GM18909 (cell line): ENCODE results near the gene TTC23.
"Not testable (repeated sequence)": the region's sequence is repeated elsewhere in the genome, so short reads cannot be mapped to it uniquely, and the experiment has no call there.

ENCODE experiments used
- ATAC-seq: cut with Tn5 transposase; IDR thresholded peaks from one replicate; pipeline ENCODE4 v1.9.1; 2021; ENCODE audit warnings: mild to moderate bottlenecking; ENCODE audit not compliant: unreplicated experiment, poor library complexity

Gene TTC23

GRCh38 chr15:99250494-99250856 is 1.1 kb upstream of the TTC23 start:
- no peak for ATAC-seq

GRCh38 chr15:99250001-99250400 is 620 bp upstream of the TTC23 start:
- ATAC-seq = no peak

GRCh38 chr15:99248000-99248715 is 1.2 kb downstream of the TTC23 start:
- ATAC-seq = no peak

DNA sequence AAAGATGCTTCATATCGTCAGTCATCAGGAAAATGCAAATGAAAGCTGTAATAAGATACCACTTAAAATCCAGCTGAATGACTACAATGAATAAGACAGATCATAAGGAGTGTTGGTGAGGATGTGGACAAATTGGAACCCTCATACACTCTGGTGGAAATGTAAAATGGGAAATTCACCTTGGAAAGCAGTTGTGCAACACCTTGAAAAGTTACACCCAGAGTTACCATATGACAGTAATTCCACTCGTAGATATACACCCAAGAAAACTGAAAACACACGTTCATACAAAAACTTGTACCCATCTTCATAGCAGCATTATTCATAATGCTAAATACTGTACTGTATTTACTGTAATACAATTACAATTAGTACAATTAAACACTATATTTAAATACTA is 2.3 kb downstream of the TTC23 start:
- ATAC-seq = no peak

DNA sequence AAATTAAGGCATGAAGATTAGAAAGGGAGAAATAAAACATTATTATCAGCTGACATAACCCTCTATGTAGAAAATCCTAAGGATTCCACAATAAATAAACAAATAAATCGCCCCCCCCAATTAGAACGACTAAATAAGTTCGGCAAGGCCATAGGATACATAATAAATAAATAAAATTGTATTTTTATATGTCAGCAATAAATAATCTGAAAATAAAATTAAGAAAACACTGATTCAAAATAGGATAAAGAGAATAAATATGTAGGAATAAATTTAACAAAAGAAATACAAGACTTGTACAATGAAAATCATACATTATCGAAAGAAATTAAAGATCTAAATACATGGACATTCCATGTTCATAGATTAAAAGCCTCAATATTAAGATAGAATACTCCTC is 5.1 kb downstream of the TTC23 start:
- no peak for ATAC-seq

DNA sequence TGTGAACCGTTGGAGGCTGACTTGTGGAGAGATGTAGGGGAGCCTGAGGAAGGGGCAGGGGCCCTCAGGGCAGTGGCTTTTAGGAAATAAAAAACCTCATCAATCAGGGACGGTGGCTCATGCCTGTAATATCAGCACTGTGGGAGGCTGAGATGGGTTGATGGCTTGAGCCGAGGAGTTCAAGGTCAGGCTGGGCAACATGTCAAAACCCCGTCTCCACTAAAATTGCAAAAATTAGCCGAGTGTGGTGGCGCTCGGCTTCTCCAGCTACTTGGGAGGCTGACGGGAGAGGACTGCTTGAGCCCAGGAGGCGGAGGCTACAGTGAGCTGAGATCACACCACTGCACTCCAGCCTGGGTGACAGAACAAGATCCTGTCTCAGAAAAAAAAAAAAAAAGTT is 7.6 kb downstream of the TTC23 start:
- ATAC-seq = no peak

DNA sequence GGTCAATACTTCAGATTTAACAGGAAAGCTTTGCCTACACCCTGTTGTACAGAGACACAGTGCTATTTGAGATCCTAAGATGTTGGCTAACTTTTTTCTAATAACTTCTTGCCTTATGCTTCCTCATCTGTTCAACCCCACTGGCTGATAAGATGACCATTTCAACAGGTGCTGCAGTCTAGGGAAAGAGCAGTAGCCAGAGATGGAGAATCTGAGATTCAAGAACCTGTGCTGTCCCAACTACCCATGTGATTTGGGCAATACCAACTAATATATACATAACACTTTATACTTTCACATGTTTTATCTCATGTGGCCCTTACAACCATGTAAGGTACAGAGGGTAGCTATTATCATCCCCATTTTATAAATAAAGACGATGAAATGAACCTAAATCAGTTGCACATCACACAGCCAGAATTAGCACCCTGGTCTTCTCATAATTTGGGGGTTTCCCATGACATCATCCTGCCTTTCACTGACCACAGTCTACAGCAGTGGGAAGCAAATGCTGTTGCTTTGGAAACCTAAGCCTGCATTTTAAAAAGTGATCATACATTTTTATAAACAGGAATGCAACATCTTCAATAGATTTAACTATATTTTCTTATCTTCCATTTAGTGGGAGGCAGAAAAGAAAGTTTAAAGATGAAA is 9.7 kb downstream of the TTC23 start:
- ATAC-seq = peak; percentile 95

- ATAC-seq = no peak
These were observed 10.5 kb downstream of the TTC23 start for GRCh38 chr15:99238849-99239248.

GRCh38 chr15:99234160-99234559 is 15.2 kb downstream of the TTC23 start:
- not testable (repeated sequence) for ATAC-seq

- no peak for ATAC-seq
These were observed 16.6 kb downstream of the TTC23 start for GRCh38 chr15:99232740-99233139.

DNA sequence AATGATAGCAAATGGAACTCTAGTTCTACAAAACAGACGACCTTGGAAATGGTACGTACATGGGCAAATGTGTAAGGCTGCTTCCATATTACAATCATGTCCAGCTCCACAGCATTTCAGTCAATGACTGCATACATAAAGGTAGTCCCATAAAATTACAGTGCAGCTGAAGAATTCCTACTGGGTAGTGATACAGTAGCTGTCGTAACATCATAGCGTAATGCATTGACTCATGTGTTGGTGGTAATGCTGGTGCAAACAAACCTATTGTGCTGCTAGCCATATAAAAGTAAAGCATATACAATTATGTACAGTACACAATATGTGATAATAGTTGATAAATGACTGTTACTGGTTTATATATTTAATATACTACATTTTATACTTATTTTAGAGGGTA is 18.5 kb downstream of the TTC23 start:
- no peak for ATAC-seq

DNA sequence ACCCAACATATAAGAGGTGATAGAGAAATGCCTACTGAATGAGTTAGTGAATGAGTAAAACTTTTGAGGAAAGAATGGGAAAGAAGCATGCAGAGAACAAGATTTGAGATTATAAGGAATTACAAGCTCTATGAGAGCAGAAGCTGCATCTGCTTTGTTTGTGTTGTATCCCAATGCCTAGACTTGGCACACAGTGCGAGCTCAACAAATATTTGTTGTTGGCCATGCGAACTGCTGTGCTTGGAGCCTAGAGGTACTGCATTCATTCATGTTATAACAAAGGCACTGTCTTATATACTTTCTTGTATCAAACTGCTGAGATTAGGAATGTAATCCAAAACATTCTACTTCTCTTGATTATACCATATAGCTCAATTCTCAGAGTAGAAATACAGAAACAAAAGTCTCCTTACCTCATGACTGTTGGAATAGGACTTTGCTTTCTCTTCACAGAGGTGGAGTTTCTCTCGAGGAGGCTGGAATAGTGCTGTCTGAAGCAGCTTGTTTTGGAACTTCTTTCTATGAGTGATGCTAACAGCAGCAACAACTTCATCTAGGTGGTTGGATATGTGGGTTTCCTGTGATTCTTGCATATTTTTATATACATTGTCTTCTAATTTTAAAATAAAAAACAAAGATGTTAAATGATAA is 21.1 kb downstream of the TTC23 start:
- ATAC-seq = no peak

- no peak for ATAC-seq
These were observed 22.6 kb downstream of the TTC23 start for GRCh38 chr15:99226802-99227201.

DNA sequence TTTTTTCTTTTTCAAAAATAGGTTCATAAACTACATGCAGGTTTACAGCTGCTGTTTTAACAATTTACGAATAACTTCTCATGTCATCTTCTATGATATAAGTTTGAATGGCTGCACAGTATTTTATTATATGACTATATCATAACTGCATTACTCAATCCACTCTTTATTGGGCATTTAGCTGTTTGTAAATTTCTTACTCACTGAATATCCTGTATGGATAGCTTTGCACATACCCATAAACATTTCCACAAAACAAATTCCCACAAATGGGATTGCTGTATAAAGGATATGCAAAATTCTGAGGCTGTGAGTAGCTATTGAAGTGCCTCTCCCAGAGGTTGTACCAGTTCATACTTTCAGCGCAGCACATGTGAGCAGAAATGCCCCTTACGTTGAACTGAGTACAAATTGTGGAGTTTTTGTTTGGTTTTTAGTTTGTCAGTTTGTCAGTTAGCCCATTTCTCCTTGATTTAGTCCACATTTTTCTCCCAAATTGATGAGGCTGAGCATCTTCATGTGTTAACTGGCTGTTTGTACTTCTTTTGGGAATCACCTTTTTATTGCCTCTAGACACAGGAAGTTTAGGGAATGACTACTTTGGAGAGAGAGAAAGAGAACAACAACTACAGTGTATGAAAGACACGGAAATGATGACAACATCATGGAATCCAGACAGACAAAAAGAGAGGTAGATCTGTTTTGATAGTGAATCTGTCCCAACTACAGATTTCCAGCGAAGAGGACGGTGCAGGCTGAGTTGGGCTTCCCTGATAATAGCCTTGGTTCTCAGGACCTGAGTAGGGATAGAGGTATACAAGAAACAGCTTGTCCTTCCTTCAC is 24.8 kb downstream of the TTC23 start:
- no peak for ATAC-seq

GRCh38 chr15:99213187-99213811 is 36.1 kb downstream of the TTC23 start:
- ATAC-seq = peak; percentile 72

GRCh38 chr15:99212406-99212805 is 37.0 kb downstream of the TTC23 start:
- ATAC-seq = no peak

DNA sequence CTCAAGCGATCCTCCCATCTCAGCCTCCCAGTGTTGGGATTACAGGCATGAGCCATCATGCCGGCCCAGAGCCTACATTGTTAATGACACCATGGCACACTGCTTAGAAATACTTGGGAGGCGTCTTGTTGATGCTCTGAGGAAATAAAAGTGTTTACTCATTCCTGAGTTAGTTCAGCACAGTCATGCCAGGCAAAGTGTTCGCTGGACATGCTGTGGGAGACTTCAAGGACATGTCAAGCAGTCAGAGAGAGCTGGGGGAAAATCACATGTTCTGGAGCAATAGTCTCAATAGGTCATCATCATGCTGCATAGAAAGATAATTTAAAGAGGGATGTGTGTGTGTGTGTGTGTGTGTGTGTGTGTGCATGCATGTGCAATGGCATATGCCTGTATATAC is 37.5 kb downstream of the TTC23 start:
- ATAC-seq = no peak

- ATAC-seq = no peak
These were observed 39.0 kb downstream of the TTC23 start for GRCh38 chr15:99210334-99210733.

DNA sequence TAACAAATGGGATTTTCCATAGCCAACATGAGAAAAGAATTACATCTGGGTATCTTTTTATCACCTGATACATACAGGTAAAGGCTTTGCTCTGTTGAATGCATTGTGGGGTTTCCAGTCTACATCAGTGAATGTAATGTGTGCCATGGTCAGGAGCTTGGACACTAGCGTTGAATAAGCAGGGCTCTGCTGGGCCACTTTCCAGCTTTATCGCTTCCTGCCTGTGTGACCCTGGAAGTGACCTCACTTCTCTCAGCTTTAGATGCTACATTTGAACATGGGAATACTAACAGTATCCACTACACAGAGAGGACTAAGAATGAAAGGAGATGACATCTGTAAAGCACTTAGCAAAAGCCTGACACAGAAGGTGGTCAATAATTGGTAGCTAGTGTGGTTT is 40.1 kb downstream of the TTC23 start:
- ATAC-seq = no peak

GRCh38 chr15:99207672-99208071 is 41.7 kb downstream of the TTC23 start:
- ATAC-seq = no peak
